H9 (cell line): ENCODE measurements around the gene GABARAP. TPM values are rescaled to one million over a fixed set of nuclear protein-coding genes. Genes with fewer than 3 reads are reported as not detected.

Source experiments
- DNase-seq: peaks from one replicate; pipeline ENCODE4 v3.0.0-alpha.2; 2017
- H2AFZ ChIP-seq: one replicate; pipeline ENCODE4 v1.6.1; 2013; ENCODE audit warnings: mild to moderate bottlenecking, low read length, control low read depth, moderate library complexity
- H2AK5ac ChIP-seq: 2 replicates; pipeline ENCODE4 v1.6.1; 2013; ENCODE audit warnings: low read length, control low read depth, mixed read lengths; ENCODE audit not compliant: insufficient read length
- H2BK120ac ChIP-seq: one replicate; pipeline ENCODE4 v1.6.1; 2013; ENCODE audit warnings: low read depth, mild to moderate bottlenecking, low read length, control low read depth, inconsistent platforms; ENCODE audit not compliant: poor library complexity, severe bottlenecking
- H2BK12ac ChIP-seq: 2 replicates; pipeline ENCODE4 v1.6.1; 2013; ENCODE audit warnings: low read length, control low read depth, mixed read lengths, low read depth; ENCODE audit not compliant: insufficient read length
- H2BK15ac ChIP-seq: 2 replicates; pipeline ENCODE4 v1.6.1; 2013; ENCODE audit warnings: low read depth, low read length, control low read depth
- H2BK20ac ChIP-seq: one replicate; pipeline ENCODE4 v1.6.1; 2013; ENCODE audit warnings: low read depth, mild to moderate bottlenecking, low read length, control low read depth, inconsistent platforms; ENCODE audit not compliant: poor library complexity, severe bottlenecking
- H2BK5ac ChIP-seq: 2 replicates; pipeline ENCODE4 v1.6.1; 2013; ENCODE audit warnings: low read length, control low read depth, mixed read lengths; ENCODE audit not compliant: insufficient read length
- H3K14ac ChIP-seq: 2 replicates; pipeline ENCODE4 v1.6.1; 2013; ENCODE audit warnings: low read length, control low read depth; ENCODE audit not compliant: insufficient read depth
- H3K18ac ChIP-seq: 2 replicates; pipeline ENCODE4 v1.6.1; 2013; ENCODE audit warnings: low read depth, mild to moderate bottlenecking, mixed read lengths, low read length, control low read depth; ENCODE audit not compliant: insufficient read length
- H3K23ac ChIP-seq: 2 replicates; pipeline ENCODE4 v1.6.1; 2013; ENCODE audit warnings: low read length, control low read depth, mixed read lengths, low read depth; ENCODE audit not compliant: insufficient read length
- H3K23me2 ChIP-seq: 2 replicates; pipeline ENCODE4 v1.6.1; 2013; ENCODE audit warnings: low read depth, mild to moderate bottlenecking, mixed read lengths, low read length, control low read depth; ENCODE audit not compliant: insufficient read length, poor library complexity, severe bottlenecking
- H3K27ac ChIP-seq: 2 replicates; pipeline ENCODE4 v1.5.1; 2013; ENCODE audit warnings: low read length, control low read depth, mixed read lengths, low read depth; ENCODE audit not compliant: insufficient read length
- H3K27me3 ChIP-seq: 2 replicates; pipeline ENCODE4 v1.6.1; 2013; ENCODE audit warnings: low read length, control low read depth, inconsistent platforms; ENCODE audit not compliant: insufficient read depth
- H3K4ac ChIP-seq: 2 replicates; pipeline ENCODE4 v1.6.1; 2013; ENCODE audit warnings: low read depth, mild to moderate bottlenecking, control low read depth, inconsistent platforms, low read length, moderate library complexity
- H3K4me1 ChIP-seq: 2 replicates; pipeline ENCODE4 v1.6.1; 2013; ENCODE audit warnings: low read length, control low read depth, inconsistent platforms; ENCODE audit not compliant: insufficient read depth
- H3K4me2 ChIP-seq: 2 replicates; pipeline ENCODE4 v1.6.1; 2013; ENCODE audit warnings: low read length, control low read depth, mixed read lengths; ENCODE audit not compliant: insufficient read length, insufficient read depth
- H3K56ac ChIP-seq: 2 replicates; pipeline ENCODE4 v1.6.1; 2013; ENCODE audit warnings: low read depth, mild to moderate bottlenecking, mixed read lengths, low read length, control low read depth; ENCODE audit not compliant: insufficient read length
- H3K79me1 ChIP-seq: 2 replicates; pipeline ENCODE4 v1.6.1; 2013; ENCODE audit warnings: low read depth, mild to moderate bottlenecking, moderate library complexity, low read length, control low read depth, inconsistent platforms; ENCODE audit not compliant: insufficient read depth, poor library complexity, severe bottlenecking
- H3K79me2 ChIP-seq: 2 replicates; pipeline ENCODE4 v1.6.1; 2013; ENCODE audit warnings: low read length, control low read depth, inconsistent platforms; ENCODE audit not compliant: insufficient read depth
- H3K9ac ChIP-seq: 2 replicates; pipeline ENCODE4 v1.6.1; 2013; ENCODE audit warnings: low read length, control low read depth, mixed read lengths; ENCODE audit not compliant: insufficient read length; ENCODE audit errors: extremely low read depth
- H3K9me3 ChIP-seq: one replicate; pipeline ENCODE4 v1.6.1; 2013; ENCODE audit warnings: low read depth, low read length, inconsistent platforms; ENCODE audit not compliant: control insufficient read depth
- H3T11ph ChIP-seq: one replicate; pipeline ENCODE4 v1.6.1; 2013; ENCODE audit warnings: mild to moderate bottlenecking, low read length, control low read depth, inconsistent platforms
- H4K20me1 ChIP-seq: one replicate; pipeline ENCODE4 v1.6.1; 2013; ENCODE audit not compliant: control insufficient read depth, insufficient read length, insufficient read depth
- H4K5ac ChIP-seq: 2 replicates; pipeline ENCODE4 v1.6.1; 2013; ENCODE audit warnings: low read depth, mild to moderate bottlenecking, mixed read lengths, low read length, control low read depth; ENCODE audit not compliant: insufficient read length
- H4K8ac ChIP-seq: replicated peaks from 2 replicates; pipeline ENCODE4 v1.6.1; 2013; ENCODE audit warnings: low read length, control low read depth, mixed read lengths, low read depth; ENCODE audit not compliant: insufficient read length
- H4K91ac ChIP-seq: 2 replicates; pipeline ENCODE4 v1.6.1; 2013; ENCODE audit warnings: low read depth, mild to moderate bottlenecking, moderate library complexity, mixed read lengths, low read length, control low read depth; ENCODE audit not compliant: insufficient read length
- H3K27ac Mint-ChIP-seq, 3 experiments: 2 replicates in 2 of 3; 3 replicates in 1 of 3; pipeline ENCODE4 v1.8.0; 2020 to 2021; ENCODE audit warnings: mixed read lengths in 3 of 3, mild to moderate bottlenecking in 1 of 3, moderate library complexity in 1 of 3
- H3K27me3 Mint-ChIP-seq: 2 replicates; pipeline ENCODE4 v1.8.0; 2021; ENCODE audit warnings: low read depth, mild to moderate bottlenecking, moderate library complexity, mixed read lengths
- H3K36me3 Mint-ChIP-seq, 3 experiments: 2 replicates in 2 of 3; 3 replicates in 1 of 3; pipeline ENCODE4 v1.8.0; 2020 to 2021; ENCODE audit warnings: low read depth in 3 of 3, mixed read lengths in 3 of 3; ENCODE audit not compliant: insufficient read depth in 1 of 3
- H3K4me1 Mint-ChIP-seq, 2 experiments: 2 replicates each; pipeline ENCODE4 v1.8.0; 2020; ENCODE audit warnings: mixed read lengths in 2 of 2
- H3K4me3 Mint-ChIP-seq, 2 experiments: 2 replicates in 1 of 2; 3 replicates in 1 of 2; pipeline ENCODE4 v1.8.0; 2020 to 2021; ENCODE audit warnings: mild to moderate bottlenecking in 2 of 2, mixed read lengths in 2 of 2, moderate library complexity in 1 of 2
- H3K9me3 Mint-ChIP-seq, 2 experiments: 2 replicates in 1 of 2; 3 replicates in 1 of 2; pipeline ENCODE4 v1.8.0; 2020; ENCODE audit warnings: mild to moderate bottlenecking in 2 of 2, mixed read lengths in 2 of 2, moderate library complexity in 1 of 2
- CTCF ChIP-seq: fragments of 200-600 bp; sonication (generic); conservative IDR thresholded peaks from 3 replicates; pipeline ENCODE4 v1.8.0; 2021; ENCODE audit warnings: antibody characterized with exemption, mild to moderate bottlenecking
- WGBS: extraction: QIAGEN DNeasy Blood & Tissue Kit; methylation state at CpG from one replicate; pipeline ENCODE4 v1.1.7; 2013; ENCODE audit warnings: missing lambda C conversion rate, low lambda C conversion rate, mixed read lengths; ENCODE audit not compliant: insufficient read length; ENCODE audit errors: extremely low coverage; 5-methylcytosine and 5-hydroxymethylcytosine counted together
- total RNA-seq: library from RNA; stranded (reverse); gene quantifications from 2 replicates; pipeline ENCODE4 v1.2.1, GENCODE V29; 2021

The GABARAP gene
- total RNA-seq, 1 experiment from 2014 or later = 261 TPM

- Histone ChIP-seq H3K9me3 (no peaks in the 10 kb centered on the region), H2AFZ (no peak within 1 kb of the TSS)
- H3K9me3 Mint-ChIP-seq = no peaks in the 10 kb centered on the region
These were observed 39.1 kb upstream of the GABARAP start, which contains the start of gene SLC2A4 for GRCh38 chr17:7281074-7281952. Gene SLC2A4 (plus strand): TSS chr17:7281718. CDS start chr17:7281935, 217 bp downstream.

More at GRCh38 chr17:7281074-7281952, 39.1 kb upstream of the GABARAP start, which contains the start of gene SLC2A4:
- no peaks in the 10 kb centered on the region for H4K20me1 ChIP-seq
- peak within 1 kb of the TSS; percentile 41 for H3K18ac ChIP-seq
- H3K27me3 ChIP-seq = no peaks in the 10 kb centered on the region
- no peak within 1 kb of the TSS for H2BK20ac ChIP-seq
- H2BK5ac ChIP-seq = no peak within 1 kb of the TSS
- H3K79me2 ChIP-seq = no peaks in the 10 kb centered on the region
- no peak within 1 kb of the TSS for H3K56ac ChIP-seq
- H3K27ac ChIP-seq = no peak within 1 kb of the TSS
- Mint-ChIP-seq H3K27me3 (peaks cover 13% of the 10 kb centered on the region), H3K27ac (peak within 1 kb of the TSS in 1 of 3 experiments; percentile 55; a peak in 1 of 7 replicates), H3K4me3 (peak within 1 kb of the TSS; percentile 76 to 92), H3K36me3 (peaks cover 2 to 14% (median 5%) of the 10 kb centered on the region in 3 experiments; a peak in 5 of 7 replicates), H3K4me1 (peaks cover 16 to 23% of the 10 kb centered on the region in 2 experiments)
- H3T11ph ChIP-seq = no peak within 1 kb of the TSS
- H4K91ac ChIP-seq = no peak within 1 kb of the TSS
- peak within 1 kb of the TSS; percentile 75 for H3K4me2 ChIP-seq
- no peak within 1 kb of the TSS for H2BK15ac ChIP-seq
- H3K14ac ChIP-seq = peak within 1 kb of the TSS; percentile 55
- H3K79me1 ChIP-seq = no peaks in the 10 kb centered on the region
- no peak within 1 kb of the TSS for H2BK12ac ChIP-seq
- DNase-seq = peak; percentile 99
- TF ChIP-seq CTCF = no peak
- peak within 1 kb of the TSS; percentile 41 for H3K9ac ChIP-seq
- H3K23me2 ChIP-seq = peaks cover 12% of the 10 kb centered on the region
- H2AK5ac ChIP-seq = no peak within 1 kb of the TSS
- H2BK120ac ChIP-seq = no peak within 1 kb of the TSS
- H3K4me1 ChIP-seq = peaks cover 4% of the 10 kb centered on the region; the same call in 1 of the 2 replicates
- H3K4ac ChIP-seq = no peak within 1 kb of the TSS
- no peak within 1 kb of the TSS for H4K5ac ChIP-seq
- no peak within 1 kb of the TSS for H4K8ac ChIP-seq
- no peak within 1 kb of the TSS for H3K23ac ChIP-seq
- WGBS = no CpG with 5 or more reads among the region's 71 CpGs
